GM20000 (cell line): ENCODE data around the gene DHRS1.

Source experiments
- DNase-seq: peaks from one replicate; pipeline ENCODE4 v3.0.0; 2012; ENCODE audit warnings: low spot score
- CTCF ChIP-seq: IDR thresholded peaks from 2 replicates; pipeline ENCODE4 v1.5.1; 2012; ENCODE audit warnings: mild to moderate bottlenecking, control low read depth; ENCODE audit errors: extremely low read depth, missing control alignments

DHRS1 gene

GRCh38 chr14:24299255-24300191 lies at the start of gene DHRS1, which contains the start of gene NOP9:
TSS of gene DHRS1 (minus strand) at chr14:24299780. CDS start at chr14:24299106, 674 bp downstream.
TSS of gene NOP9 (plus strand) at chr14:24299850. CDS start at chr14:24299955, 105 bp downstream.
- peak; percentile 96 for DNase-seq
- TF ChIP-seq CTCF, result no peak

GRCh38 chr14:24348186-24348585 lies 48.6 kb upstream of the DHRS1 start:
- no peak for TF ChIP-seq CTCF
- DNase-seq, result no peak

- no peak for DNase-seq
- no peak for TF ChIP-seq CTCF
These were observed 47.6 kb upstream of the DHRS1 start for GRCh38 chr14:24347134-24347533.

GRCh38 chr14:24343795-24344660 lies 44.4 kb upstream of the DHRS1 start:
- TF ChIP-seq CTCF, result no peak
- DNase-seq, result peak; percentile 7

GRCh38 chr14:24342889-24343288 lies 43.3 kb upstream of the DHRS1 start:
- no peak for DNase-seq

GRCh38 chr14:24340606-24341005 lies 41.0 kb upstream of the DHRS1 start:
- DNase-seq, result no peak
- no peak for TF ChIP-seq CTCF

More at GRCh38 chr14:24342889-24343288, 43.3 kb upstream of the DHRS1 start:
- TF ChIP-seq CTCF, result no peak
